DMS53 treated with DMSO at 0.1 percent for 48 hours (cell line): Measurements from ENCODE around the gene USP22.
"Not testable (repeated sequence)": the region's sequence is repeated elsewhere in the genome, so short reads cannot be mapped to it uniquely, and the experiment has no call there.

Source experiments
- DNase-seq: peaks from one replicate; lab custom pipeline; 2025; ENCODE audit not compliant: unreplicated experiment; lab: John Stamatoyannopoulos, UW

USP22 gene

GRCh38 chr17:21042458-21043295 is at the start of gene USP22:
TSS of gene USP22 (minus strand) at chr17:21043011. CDS start at chr17:21042835, 176 bp downstream.
- peak; percentile 89 for DNase-seq

GRCh38 chr17:21090902-21091618 is 48.2 kb upstream of the USP22 start:
- DNase-seq, result no peak

GRCh38 chr17:21089933-21090901 is 47.4 kb upstream of the USP22 start:
- DNase-seq, result no peak

- DNase-seq, result no peak
Observed at GRCh38 chr17:21089145-21089544, 46.3 kb upstream of the USP22 start.

DNA sequence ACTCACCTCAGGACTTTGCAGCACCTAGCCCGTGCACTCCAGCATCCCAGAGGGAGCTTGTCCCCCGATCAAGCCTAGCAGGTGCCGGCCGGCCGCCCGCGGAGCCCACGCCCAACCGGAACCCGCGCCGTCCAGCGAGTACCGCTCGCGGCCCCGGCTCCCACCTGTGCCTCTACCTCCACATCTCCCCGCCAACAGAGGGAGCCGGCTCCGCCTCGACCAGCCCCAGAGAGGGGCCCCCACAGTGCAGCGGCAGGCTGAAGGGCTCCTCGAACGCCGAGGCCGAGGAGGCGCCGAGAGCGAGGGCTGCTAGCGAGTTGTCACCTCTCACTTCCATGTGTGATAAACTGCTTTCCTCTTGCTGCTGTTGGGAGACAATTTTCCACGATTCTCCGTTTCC is 42.9 kb upstream of the USP22 start:
- DNase-seq, result no peak

DNA sequence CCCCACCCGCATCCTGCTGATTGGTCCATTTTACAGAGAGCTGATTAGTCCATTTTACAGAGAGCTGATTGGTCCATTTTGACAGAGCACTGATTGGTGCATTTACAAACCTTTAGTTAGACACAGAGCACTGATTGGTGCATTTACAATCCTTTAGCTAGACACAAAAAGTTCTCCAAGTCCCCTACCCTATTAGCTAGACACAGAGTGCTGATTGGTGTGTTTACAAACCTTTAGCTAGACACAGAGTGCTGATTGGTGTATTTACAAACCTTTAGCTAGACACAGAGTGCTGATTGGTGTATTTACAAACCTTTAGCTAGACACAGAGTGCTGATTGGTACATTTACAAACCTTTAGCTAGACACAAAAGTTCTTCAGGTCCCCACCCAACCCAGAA is 42.5 kb upstream of the USP22 start:
- not testable (repeated sequence) for DNase-seq

DNA sequence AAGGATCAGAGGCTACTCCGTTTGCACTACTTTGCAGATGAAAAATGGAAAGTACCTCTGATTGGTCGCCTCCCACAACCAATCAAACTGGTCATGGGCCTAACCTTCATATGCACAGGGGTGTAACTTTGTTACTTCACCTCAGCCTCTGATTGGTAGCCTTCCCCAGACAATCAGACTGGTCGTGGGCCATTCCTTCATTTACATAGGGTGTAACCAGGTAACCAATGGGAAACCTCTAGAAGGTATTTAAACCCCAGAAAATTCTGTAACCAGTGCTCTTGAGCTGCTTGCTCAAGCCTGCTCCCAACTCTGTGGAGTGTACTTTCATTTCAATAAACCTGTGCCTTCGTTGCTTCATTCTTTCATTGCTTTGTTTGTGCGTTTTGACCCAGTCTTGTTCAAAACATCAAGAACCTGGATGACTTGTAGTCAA is 39.2 kb upstream of the USP22 start:
- no peak for DNase-seq

DNA sequence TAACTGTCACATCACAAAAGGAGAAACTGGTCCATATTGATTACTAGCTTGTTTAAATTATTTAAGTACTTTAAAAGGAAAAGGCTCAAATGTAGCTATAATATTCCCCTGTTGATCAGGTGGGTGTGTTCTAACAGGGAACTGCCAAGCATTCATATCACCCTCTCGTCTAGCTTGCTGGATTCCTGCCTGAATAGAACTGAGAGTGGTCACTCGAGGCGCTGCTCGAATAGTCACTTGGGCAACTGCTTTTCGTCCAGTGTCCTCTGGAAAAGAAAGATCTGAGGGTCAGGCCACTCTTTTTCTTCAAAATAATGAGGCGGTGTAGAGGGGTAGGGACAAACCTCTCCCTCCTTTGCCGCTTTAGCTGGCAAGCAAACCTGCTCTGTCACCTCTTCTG is 36.4 kb upstream of the USP22 start:
- DNase-seq, result no peak

DNA sequence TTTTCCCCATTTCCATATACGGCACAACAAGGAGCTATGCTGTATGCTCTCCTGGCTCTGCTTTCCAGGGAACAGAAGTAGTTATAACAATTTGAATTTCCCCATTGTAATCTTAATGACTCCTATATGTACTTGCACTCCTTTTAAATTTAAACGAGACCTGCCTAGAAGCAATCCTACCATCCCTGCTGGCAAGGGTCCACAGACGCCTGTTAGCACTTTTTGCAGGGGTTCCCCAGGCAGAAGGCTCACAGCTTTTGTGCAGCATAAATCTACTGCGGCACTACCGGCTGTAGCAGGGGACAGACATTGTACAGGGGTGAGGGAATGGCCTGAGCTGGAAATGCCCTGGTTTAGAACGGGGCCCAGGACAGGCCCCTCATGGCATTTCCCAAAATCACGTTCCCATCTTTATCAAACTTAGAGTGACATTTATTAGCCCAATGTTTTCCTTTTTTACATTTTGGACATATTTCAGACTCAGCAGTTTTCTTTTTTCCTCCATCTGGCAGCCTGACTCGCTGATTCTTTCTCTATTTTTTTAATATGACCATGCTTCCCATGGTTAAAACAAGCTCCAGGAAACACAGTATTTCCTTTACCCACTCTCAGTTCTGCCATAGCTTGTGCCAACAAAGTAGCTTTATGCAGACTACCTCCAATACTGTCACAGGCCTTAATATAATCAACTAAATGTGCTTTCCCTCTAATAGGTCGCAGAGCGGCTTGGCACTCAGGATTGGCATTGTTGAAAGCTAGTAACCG is 35.4 kb upstream of the USP22 start:
- DNase-seq, result no peak

GRCh38 chr17:21077281-21077680 is 34.5 kb upstream of the USP22 start:
- DNase-seq, result no peak

- no peak for DNase-seq
Observed at GRCh38 chr17:21076242-21076641, 33.4 kb upstream of the USP22 start.

DNA sequence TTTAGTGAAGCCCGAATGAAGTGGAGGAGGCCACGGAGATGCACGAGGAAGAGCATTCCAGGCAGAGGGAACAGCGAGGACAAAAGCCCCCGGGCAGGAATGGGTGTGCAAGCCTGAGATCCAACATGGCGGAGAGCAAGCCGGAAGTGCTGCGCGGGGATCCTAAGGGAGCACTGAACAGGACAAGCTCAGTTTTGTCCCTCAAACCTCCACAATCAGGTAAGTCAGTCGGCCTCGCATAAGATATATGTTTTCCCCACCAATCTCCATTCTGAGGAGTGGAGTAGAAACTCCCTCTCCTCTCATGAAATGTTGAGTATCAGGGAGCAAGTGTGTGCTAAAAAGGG is 32.9 kb upstream of the USP22 start:
- no peak for DNase-seq

GRCh38 chr17:21072745-21073197 is 30.0 kb upstream of the USP22 start:
- DNase-seq, result no peak

DNA sequence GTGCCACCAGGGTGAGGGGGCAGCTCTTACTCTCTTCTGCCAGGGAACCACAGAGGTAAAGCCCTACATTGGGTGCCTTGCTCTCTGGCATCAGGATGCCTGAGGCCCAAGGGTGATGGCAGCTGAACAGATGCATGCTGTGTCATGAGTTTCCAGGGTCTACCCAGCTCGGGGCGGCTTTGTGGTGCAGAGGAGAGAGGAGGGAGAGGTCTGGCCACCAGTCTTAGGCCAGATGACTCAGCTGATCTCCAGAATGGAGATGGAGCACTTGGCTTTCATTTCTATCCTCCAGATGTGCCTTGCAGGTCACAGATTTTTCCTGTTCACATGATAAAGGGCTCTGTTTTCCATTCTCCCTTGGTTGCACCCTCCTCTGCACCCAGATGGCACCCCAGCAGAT is 23.6 kb upstream of the USP22 start:
- no peak for DNase-seq

- DNase-seq, result no peak
Observed at GRCh38 chr17:21061971-21062526, 19.2 kb upstream of the USP22 start.

DNA sequence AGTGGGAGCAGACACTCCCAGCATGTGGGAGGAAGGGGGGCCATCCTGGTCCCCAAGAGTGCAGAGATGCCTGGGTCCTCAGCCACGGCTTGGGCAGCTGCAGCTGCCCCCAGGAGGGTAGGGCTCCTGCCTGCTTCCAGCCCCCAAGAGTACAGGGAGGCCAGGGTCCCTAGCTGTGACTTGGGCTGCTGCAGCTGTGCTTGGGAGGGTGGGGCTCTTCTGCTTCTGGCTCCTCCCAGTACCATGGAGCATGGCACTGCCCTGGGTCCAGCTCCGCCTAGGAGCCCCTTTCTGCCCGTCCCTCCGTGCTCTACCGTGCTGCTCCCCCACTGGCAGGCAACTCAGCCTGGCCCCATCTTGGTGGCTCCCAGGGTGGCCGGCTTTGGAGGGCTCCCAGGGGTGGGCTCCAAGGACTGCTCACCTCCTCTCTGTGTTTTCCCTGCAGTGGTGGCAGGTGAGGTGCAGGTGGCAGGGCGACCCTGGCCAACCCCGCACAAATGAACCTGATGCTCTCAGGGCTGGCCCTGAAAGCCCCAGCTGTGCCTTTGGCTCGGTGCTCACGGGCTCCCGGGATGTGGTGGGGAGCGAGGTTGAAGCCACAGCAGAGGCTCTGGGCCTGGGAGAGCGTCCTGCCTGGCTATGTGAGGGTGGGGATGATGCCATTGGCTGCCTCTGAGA is 18.5 kb upstream of the USP22 start:
- no peak for DNase-seq

GRCh38 chr17:21059761-21060160 is 16.9 kb upstream of the USP22 start:
- DNase-seq, result no peak

- DNase-seq, result no peak
Observed at GRCh38 chr17:21058098-21058893, 15.5 kb upstream of the USP22 start.

DNA sequence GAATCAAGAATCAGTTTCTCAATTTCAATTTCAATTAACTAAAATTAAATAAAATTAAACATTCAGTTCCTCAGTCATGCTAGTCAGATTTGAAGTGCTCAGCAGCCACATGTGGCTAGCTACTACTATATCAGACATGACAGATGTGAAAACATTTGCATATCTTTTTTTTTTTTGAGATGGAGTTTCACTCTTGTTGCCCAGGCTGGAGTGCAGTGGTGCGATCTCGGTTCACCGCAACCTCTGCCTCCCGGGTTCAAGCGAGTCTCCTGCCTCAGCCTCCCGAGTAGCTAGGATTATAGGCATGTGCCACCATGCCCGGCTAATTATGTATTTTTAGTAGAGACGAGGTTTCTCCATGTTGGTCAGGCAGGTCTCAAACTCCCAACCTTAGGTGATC is 10.2 kb upstream of the USP22 start:
- not testable (repeated sequence) for DNase-seq
